Transverse colon (tissue), 4 donors: Measurements from ENCODE around the gene KDM1B.

ENCODE experiments used
- POLR2AphosphoS5 ChIP-seq, 3 donors: sonication (generic); formaldehyde crosslinking; IDR thresholded peaks; one replicate each; pipeline ENCODE4 v1.6.1; 2016; ENCODE audit warnings: antibody characterized with exemption in 3 of 3
- TF ChIP-seq, protein P1 (sequence below), 5 experiments: fragments of 200-600 bp in 3 of 5; fragments of 450-650 bp in 2 of 5; sonication (generic) in 3 of 5; IDR thresholded peaks; 1 replicate in 2 of 5; 2 replicates in 3 of 5; pipeline ENCODE4 v1.5.1; 2016 to 2017; ENCODE audit warnings: antibody characterized with exemption in 5 of 5, inconsistent platforms in 3 of 5, mild to moderate bottlenecking in 2 of 5, moderate library complexity in 1 of 5

DNA sequence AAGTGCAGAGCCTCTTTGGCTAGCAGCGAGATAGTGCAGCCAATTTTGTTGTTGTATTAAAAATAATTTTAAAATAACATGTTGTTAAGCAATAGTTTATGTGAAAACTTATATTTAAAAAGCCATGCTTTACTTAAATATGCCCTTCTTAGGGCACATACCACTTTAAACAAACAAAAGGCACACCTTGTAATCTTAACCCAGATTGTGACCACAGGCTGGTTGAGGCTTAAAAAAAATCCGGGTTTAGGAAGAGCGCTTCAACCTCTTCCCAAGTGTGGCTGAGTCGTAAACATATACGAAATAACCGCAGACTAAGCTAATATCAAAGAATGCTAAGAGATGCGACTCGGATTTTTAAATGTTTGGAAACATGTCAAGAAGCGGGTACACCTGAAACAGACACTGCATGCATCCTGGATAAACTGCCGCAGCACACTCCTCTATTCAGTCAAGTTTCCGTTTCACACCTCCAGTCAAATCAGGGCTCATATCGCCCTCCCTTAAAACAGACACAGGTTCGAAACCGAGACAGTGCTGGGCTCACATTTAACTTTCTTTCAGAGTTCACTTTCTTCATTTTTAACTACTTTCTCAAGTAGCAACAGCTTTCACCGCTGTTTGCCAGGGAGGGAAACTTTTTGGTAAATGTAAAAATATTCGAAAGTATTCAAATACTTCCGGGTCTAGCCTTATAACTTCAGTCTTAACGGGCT lies 107.6 kb downstream of the KDM1B start:
- TF ChIP-seq, protein P1, sequence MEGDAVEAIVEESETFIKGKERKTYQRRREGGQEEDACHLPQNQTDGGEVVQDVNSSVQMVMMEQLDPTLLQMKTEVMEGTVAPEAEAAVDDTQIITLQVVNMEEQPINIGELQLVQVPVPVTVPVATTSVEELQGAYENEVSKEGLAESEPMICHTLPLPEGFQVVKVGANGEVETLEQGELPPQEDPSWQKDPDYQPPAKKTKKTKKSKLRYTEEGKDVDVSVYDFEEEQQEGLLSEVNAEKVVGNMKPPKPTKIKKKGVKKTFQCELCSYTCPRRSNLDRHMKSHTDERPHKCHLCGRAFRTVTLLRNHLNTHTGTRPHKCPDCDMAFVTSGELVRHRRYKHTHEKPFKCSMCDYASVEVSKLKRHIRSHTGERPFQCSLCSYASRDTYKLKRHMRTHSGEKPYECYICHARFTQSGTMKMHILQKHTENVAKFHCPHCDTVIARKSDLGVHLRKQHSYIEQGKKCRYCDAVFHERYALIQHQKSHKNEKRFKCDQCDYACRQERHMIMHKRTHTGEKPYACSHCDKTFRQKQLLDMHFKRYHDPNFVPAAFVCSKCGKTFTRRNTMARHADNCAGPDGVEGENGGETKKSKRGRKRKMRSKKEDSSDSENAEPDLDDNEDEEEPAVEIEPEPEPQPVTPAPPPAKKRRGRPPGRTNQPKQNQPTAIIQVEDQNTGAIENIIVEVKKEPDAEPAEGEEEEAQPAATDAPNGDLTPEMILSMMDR (IDR thresholded peaks at IDR 0.05), result no peak
- no peak for TF ChIP-seq POLR2AphosphoS5 (IDR thresholded peaks at IDR 0.05)
